ENCODE measurements around the gene RASSF4. TPM values are rescaled to one million over a fixed set of nuclear protein-coding genes. Genes with fewer than 3 reads are reported as not detected.

The RASSF4 gene
- total and polyA plus RNA-seq, 9 of the 15 experiments (the other 6 are each of a cell fraction or from before 2014, with no cell fraction given), result 0.01 to 0.62 (median 0.11) TPM; not detected in 3

GRCh38 chr10:44909910-44910309 lies 49.7 kb upstream of the RASSF4 start:
- peaks cover 7 to 36% of the 10 kb centered on the region in 2 experiments; a peak in 4 of 5 replicates for H3K27me3 ChIP-seq (ENCODE audit: control insufficient read depth in 2 of 2, insufficient read depth in 2 of 2, low read length in 2 of 2)
- H3K27ac ChIP-seq (ENCODE audit: extremely low read depth, low read depth, low read length), result no peak overlapping the region
- peaks cover 3% of the 10 kb centered on the region for H3K9me1 ChIP-seq (ENCODE audit: control insufficient read depth, insufficient read depth, low read length)
- intact Hi-C loops (cut with micrococcal nuclease) (no loop called here), in situ Hi-C loops (cut with MboI) (no loop called here)
- WGBS (ENCODE audit: insufficient coverage, low coverage, missing lambda C conversion rate), result no CpG with 5 or more reads among the region's 1 CpG
- H3K9ac ChIP-seq (ENCODE audit: insufficient read depth in 1 of 2, low read depth in 2 of 2, low read length in 2 of 2), result no peak overlapping the region
- H3K4me2 ChIP-seq (ENCODE audit: insufficient read depth, low read length), result no peak overlapping the region
- H3K79me2 ChIP-seq (ENCODE audit: control insufficient read depth, insufficient read depth, low read length), result no peaks in the 10 kb centered on the region
- no peak for DNase-seq (ENCODE audit: extremely low read depth in 1 of 4, low spot score in 3 of 4)
- H3K36me3 ChIP-seq (ENCODE audit: control insufficient read depth, insufficient read depth, low read length), result no peaks in the 10 kb centered on the region
- BruUV-seq (replicated peaks), result no TSS peak
- FAIRE-seq, result no peak
- ChIA-PET POLR2A (interaction anchor here (0.9 kb wide), 1 partner anchor 21 kb away, joined by 3 read pairs; no protein-coding TSS in a partner anchor), CTCF (ENCODE audit: low intra/inter-chr PET ratio) (no interaction called here)
- no peaks in the 10 kb centered on the region for H3K9me3 ChIP-seq (replicated peaks; ENCODE audit: control insufficient read depth, insufficient read depth, low read depth, low read length)
- H2AFZ ChIP-seq (ENCODE audit: low read depth, low read length), result no peak overlapping the region
- H3K4me1 ChIP-seq (replicated peaks in 1 of 2; ENCODE audit: control insufficient read depth in 2 of 2, insufficient read depth in 2 of 2, low read length in 2 of 2), result peaks cover 32 to 35% of the 10 kb centered on the region in 2 experiments
- H3K4me3 ChIP-seq, result no peak overlapping the region
- ATAC-seq, result no peak
- peaks cover 3% of the 10 kb centered on the region; the same call in 1 of the 2 replicates for H4K20me1 ChIP-seq (replicated peaks; ENCODE audit: control insufficient read depth, insufficient read depth, low read length)
- TF ChIP-seq CLOCK (CRISPR knock-in tag; IDR thresholded peaks at IDR 0.05; ENCODE audit: borderline replicate concordance) (no peak), POLR2B (IDR thresholded peaks at IDR 0.05; ENCODE audit: low read depth, partially characterized antibody) (no peak), ZNF316 (IDR thresholded peaks at IDR 0.05) (no peak), NONO (IDR thresholded peaks at IDR 0.05; ENCODE audit: low read depth in 2 of 2, low read length in 1 of 2) (no peak), ZBTB2 (IDR thresholded peaks at IDR 0.05) (no peak), ZBTB1 (CRISPR knock-in tag; IDR thresholded peaks at IDR 0.05; ENCODE audit: borderline replicate concordance, low read depth) (no peak), SMAD3 (CRISPR knock-in tag; conservative IDR thresholded peaks at IDR 0.05) (no peak), POU5F1 (IDR thresholded peaks at IDR 0.05; ENCODE audit: borderline replicate concordance, low read depth, low read length, partially characterized antibody) (no peak), NR0B1 (IDR thresholded peaks at IDR 0.05; ENCODE audit: partially characterized antibody) (no peak), ZNF780A (CRISPR knock-in tag; IDR thresholded peaks at IDR 0.05) (no peak), CEBPZ (IDR thresholded peaks at IDR 0.05; ENCODE audit: borderline replicate concordance, low read depth, low read length) (no peak), PHB2 (IDR thresholded peaks at IDR 0.05; ENCODE audit: low read depth) (no peak), BRF1 (IDR thresholded peaks at IDR 0.05; ENCODE audit: borderline replicate concordance, extremely low read depth, insufficient read length) (no peak)
